ENCODE data around the gene HHAT. TPM values are rescaled to one million over a fixed set of nuclear protein-coding genes. Genes with fewer than 3 reads are reported as not detected.

Gene HHAT
- total and polyA plus RNA-seq, 2 donors (not counting 3 experiments of a cell fraction or from before 2014, with no cell fraction given): 2.4 to 4.3 TPM

DNA sequence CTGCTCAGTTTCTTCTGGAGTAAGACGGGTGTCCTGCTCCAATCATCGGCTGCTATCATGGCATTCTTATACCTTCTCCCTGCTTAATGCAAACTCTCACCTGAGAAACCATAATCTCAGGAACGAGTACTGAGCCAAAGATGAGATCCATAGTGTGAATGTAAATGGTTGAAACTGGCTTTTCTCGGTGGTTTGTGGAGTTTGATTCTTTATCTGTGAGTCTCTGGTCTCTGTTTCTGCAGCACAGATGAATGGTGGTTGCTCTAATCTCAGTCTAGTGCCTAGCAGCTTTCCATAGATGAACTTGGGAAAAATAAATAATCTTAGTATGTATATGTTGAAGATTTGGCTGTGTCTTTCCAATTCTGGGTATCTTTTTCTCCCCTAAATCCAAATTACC is 274.4 kb downstream of the HHAT start:
- no peak for FAIRE-seq
- CTCF ChIA-PET: no interaction called here
- dilution Hi-C loops (cut with MboI; ENCODE audit: extremely low pct_ligation_motif_present, low sequenced_read_pairs): no loop called here

GRCh38 chr1:210605099-210605498 is 276.4 kb downstream of the HHAT start:
- TF ChIP-seq MAX (IDR thresholded peaks at IDR 0.05; ENCODE audit: insufficient read depth, insufficient read length) (no peak), CTCF (IDR thresholded peaks at IDR 0.05; ENCODE audit: extremely low read depth in 1 of 2, insufficient read depth in 1 of 2, low read depth in 1 of 2, low read length in 2 of 2) (no peak), POLR2A (IDR thresholded peaks at IDR 0.05; ENCODE audit: low read depth, low read length) (no peak), POLR2AphosphoS5 (IDR thresholded peaks at IDR 0.05; ENCODE audit: insufficient read depth, low read depth, low read length) (no peak), EZH2 (IDR thresholded peaks at IDR 0.05; ENCODE audit: borderline replicate concordance, low read depth, low read length, severe bottlenecking) (no peak), MYC (IDR thresholded peaks at IDR 0.05; ENCODE audit: low read depth, low read length) (no peak), FOS (IDR thresholded peaks at IDR 0.05; ENCODE audit: borderline replicate concordance, insufficient read depth, low read length) (no peak), JUN (IDR thresholded peaks at IDR 0.05; ENCODE audit: borderline replicate concordance, insufficient read depth, insufficient read length, low read depth) (no peak), GATA2 (IDR thresholded peaks at IDR 0.05; ENCODE audit: insufficient read depth, insufficient read length, low read depth, low read length) (no peak)
- BruUV-seq (replicated peaks): no TSS peak
- FAIRE-seq: no peak
- CTCF ChIA-PET: no interaction called here
- Histone ChIP-seq H3K9me1 (replicated peaks; ENCODE audit: control insufficient read depth, extremely low read depth, insufficient read depth, low read length) (no peaks in the 10 kb centered on the region), H3K4me1 (ENCODE audit: control insufficient read depth, extremely low read depth, insufficient read depth, low read length) (no peaks in the 10 kb centered on the region), H2AFZ (ENCODE audit: low read depth, low read length) (no peak overlapping the region), H3K4me3 (replicated peaks in 1 of 3; ENCODE audit: insufficient read depth in 1 of 3, low read depth in 1 of 3, low read length in 3 of 3) (no peak overlapping the region), H3K4me2 (ENCODE audit: insufficient read depth, low read length) (no peak overlapping the region), H3K79me2 (ENCODE audit: control insufficient read depth, insufficient read depth, low read length) (no peaks in the 10 kb centered on the region), H3K27me3 (ENCODE audit: control insufficient read depth in 2 of 2, insufficient read depth in 2 of 2, low read length in 2 of 2) (no peaks in the 10 kb centered on the region), H4K20me1 (replicated peaks; ENCODE audit: control insufficient read depth, extremely low read depth, insufficient read depth, low read length) (no peaks in the 10 kb centered on the region), H3K27ac (ENCODE audit: insufficient read depth, low read depth, low read length) (no peak overlapping the region), H3K9me3 (replicated peaks; ENCODE audit: control insufficient read depth, insufficient read depth, low read length) (no peaks in the 10 kb centered on the region), H3K9ac (replicated peaks; ENCODE audit: extremely low read depth, insufficient read depth, low read length) (no peak overlapping the region), H3K36me3 (ENCODE audit: control insufficient read depth in 2 of 2, extremely low read depth in 1 of 2, insufficient read depth in 2 of 2, low read length in 2 of 2) (no peaks in the 10 kb centered on the region)
- intact Hi-C loops (cut with micrococcal nuclease) (no loop called here), dilution Hi-C loops (cut with MboI; ENCODE audit: extremely low pct_ligation_motif_present, low sequenced_read_pairs) (no loop called here)
- POLR2A ChIA-PET: no interaction called here
- no peak for DNase-seq (ENCODE audit: low read depth, low spot score)

More for the DNA sequence above, 274.4 kb downstream of the HHAT start:
- Histone ChIP-seq H3K9ac (replicated peaks; ENCODE audit: extremely low read depth, insufficient read depth, low read length) (no peak overlapping the region), H3K27ac (ENCODE audit: insufficient read depth, low read depth, low read length) (no peak overlapping the region), H3K9me3 (replicated peaks; ENCODE audit: control insufficient read depth, insufficient read depth, low read length) (no peaks in the 10 kb centered on the region), H3K36me3 (ENCODE audit: control insufficient read depth in 2 of 2, extremely low read depth in 1 of 2, insufficient read depth in 2 of 2, low read length in 2 of 2) (no peaks in the 10 kb centered on the region), H3K9me1 (replicated peaks; ENCODE audit: control insufficient read depth, extremely low read depth, insufficient read depth, low read length) (no peaks in the 10 kb centered on the region), H3K4me3 (replicated peaks in 1 of 3; ENCODE audit: insufficient read depth in 1 of 3, low read depth in 1 of 3, low read length in 3 of 3) (no peak overlapping the region), H2AFZ (ENCODE audit: low read depth, low read length) (no peak overlapping the region), H3K79me2 (ENCODE audit: control insufficient read depth, insufficient read depth, low read length) (no peaks in the 10 kb centered on the region), H3K27me3 (ENCODE audit: control insufficient read depth in 2 of 2, insufficient read depth in 2 of 2, low read length in 2 of 2) (no peaks in the 10 kb centered on the region), H3K4me2 (ENCODE audit: insufficient read depth, low read length) (no peak overlapping the region), H4K20me1 (replicated peaks; ENCODE audit: control insufficient read depth, extremely low read depth, insufficient read depth, low read length) (no peaks in the 10 kb centered on the region), H3K4me1 (ENCODE audit: control insufficient read depth, extremely low read depth, insufficient read depth, low read length) (no peaks in the 10 kb centered on the region)
- POLR2A ChIA-PET: no interaction called here
- BruUV-seq (replicated peaks): no TSS peak
- TF ChIP-seq POLR2A (IDR thresholded peaks at IDR 0.05; ENCODE audit: low read depth, low read length) (no peak), FOS (IDR thresholded peaks at IDR 0.05; ENCODE audit: borderline replicate concordance, insufficient read depth, low read length) (no peak)
- intact Hi-C loops (cut with micrococcal nuclease): no loop called here
- no peak for DNase-seq (ENCODE audit: low read depth, low spot score)
